ENCODE results near the gene TEX51.

TEX51 gene

GRCh38 chr2:126889071-126889470 is 9.6 kb upstream of the TEX51 start:
- no peak for TF ChIP-seq CTCF (IDR thresholded peaks at IDR 0.05)

GRCh38 chr2:126889496-126890135 is 9.1 kb upstream of the TEX51 start:
- no peak for TF ChIP-seq CTCF (IDR thresholded peaks at IDR 0.05)

GRCh38 chr2:126890136-126890510 is 8.6 kb upstream of the TEX51 start:
- no peak for TF ChIP-seq CTCF (IDR thresholded peaks at IDR 0.05)

- no peak for TF ChIP-seq CTCF (IDR thresholded peaks at IDR 0.05)
Measured at GRCh38 chr2:126890551-126891450, 7.9 kb upstream of the TEX51 start.

- TF ChIP-seq CTCF (IDR thresholded peaks at IDR 0.05): no peak
Measured at GRCh38 chr2:126891681-126892500, 6.8 kb upstream of the TEX51 start.

GRCh38 chr2:126893153-126893552 is 5.5 kb upstream of the TEX51 start:
- TF ChIP-seq CTCF (IDR thresholded peaks at IDR 0.05): no peak

GRCh38 chr2:126893606-126894005 is 5.1 kb upstream of the TEX51 start:
- no peak for TF ChIP-seq CTCF (IDR thresholded peaks at IDR 0.05)

Measured in LNCAP (cell line).